HL-60/S4 (cell line): ENCODE data around the gene CDK10.
"Not testable (repeated sequence)": the region's sequence is repeated elsewhere in the genome, so short reads cannot be mapped to it uniquely, and the experiment has no call there.

ENCODE experiments used
- in situ Hi-C: fragments of 300-500 bp; cut with MboI; formaldehyde crosslinking; loops from 2 replicates; pipeline ENCODE4 v1.14.3; 2022; ENCODE audit warnings: low sequenced_read_pairs

The CDK10 gene

DNA sequence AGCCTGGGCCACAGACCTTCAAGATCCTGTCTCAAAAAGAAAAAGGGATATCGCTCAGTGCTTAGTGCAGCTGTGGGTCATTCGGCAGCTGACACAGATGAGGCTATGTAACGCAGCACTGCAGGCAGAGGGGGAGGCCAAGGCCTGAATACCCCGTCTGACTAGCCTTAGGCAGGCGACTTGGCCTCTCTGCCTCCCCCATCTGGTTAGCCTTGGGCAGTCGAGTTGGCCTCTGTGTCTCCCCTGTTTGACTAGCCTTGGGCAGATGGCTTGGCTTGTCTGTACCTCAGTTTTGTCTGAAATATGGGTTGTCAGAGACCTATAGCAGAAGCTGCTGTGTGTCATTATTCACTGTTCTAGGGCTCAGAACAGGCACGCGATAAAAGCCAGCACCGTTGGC lies 18.9 kb upstream of the CDK10 start:
- in situ Hi-C loops: no loop called here

- in situ Hi-C loops: no loop called here
Measured at GRCh38 chr16:89668790-89669158, 17.7 kb upstream of the CDK10 start.

- in situ Hi-C loops: no loop called here
Measured at GRCh38 chr16:89669755-89670154, 16.7 kb upstream of the CDK10 start.

DNA sequence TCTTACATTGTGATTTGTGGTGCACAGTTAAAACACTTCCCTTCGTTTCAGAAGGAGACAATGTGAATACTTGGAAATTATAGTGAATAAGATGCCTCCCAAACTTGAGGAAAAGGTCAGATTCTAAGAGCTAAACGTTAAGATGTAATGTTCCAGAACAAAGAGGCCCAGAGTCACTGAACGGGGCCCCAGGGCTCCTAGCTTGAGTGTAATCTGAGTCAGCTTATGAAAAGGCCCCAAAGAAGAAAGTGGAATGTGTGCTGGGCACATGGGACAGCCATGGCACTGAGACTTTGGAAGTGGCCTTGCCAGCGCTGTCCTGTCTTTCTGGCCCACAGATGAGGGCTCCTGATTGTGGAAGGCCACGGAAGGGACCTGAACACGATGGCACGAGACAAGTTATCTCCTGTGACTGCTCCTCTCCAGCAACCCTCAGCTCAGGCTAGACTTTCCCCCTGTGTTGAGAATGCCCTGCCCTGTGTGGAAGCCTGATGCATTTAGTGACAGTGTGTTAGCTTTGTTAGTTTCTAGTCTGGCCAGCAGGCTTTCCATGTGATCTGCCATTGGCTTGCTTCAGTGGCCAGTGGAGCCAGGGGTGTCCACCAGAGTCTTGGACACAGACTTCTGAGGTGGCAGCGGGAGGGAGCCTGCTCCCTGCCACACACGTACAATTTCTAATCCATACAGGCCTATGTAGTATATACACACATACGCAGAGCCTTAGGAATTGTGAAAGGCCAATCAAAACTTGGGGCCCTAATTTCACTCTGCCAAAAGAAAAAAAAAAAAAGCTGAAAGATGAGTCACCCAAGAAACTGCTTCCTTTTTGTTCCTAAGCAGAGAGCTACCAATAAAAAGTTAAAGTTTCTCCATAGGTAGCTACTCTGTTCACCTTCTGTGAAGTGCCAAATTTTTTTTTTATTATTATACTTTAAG lies 15.7 kb upstream of the CDK10 start:
- in situ Hi-C loops: no loop called here

GRCh38 chr16:89671565-89671964 lies 14.9 kb upstream of the CDK10 start:
- in situ Hi-C loops: not testable (repeated sequence)

DNA sequence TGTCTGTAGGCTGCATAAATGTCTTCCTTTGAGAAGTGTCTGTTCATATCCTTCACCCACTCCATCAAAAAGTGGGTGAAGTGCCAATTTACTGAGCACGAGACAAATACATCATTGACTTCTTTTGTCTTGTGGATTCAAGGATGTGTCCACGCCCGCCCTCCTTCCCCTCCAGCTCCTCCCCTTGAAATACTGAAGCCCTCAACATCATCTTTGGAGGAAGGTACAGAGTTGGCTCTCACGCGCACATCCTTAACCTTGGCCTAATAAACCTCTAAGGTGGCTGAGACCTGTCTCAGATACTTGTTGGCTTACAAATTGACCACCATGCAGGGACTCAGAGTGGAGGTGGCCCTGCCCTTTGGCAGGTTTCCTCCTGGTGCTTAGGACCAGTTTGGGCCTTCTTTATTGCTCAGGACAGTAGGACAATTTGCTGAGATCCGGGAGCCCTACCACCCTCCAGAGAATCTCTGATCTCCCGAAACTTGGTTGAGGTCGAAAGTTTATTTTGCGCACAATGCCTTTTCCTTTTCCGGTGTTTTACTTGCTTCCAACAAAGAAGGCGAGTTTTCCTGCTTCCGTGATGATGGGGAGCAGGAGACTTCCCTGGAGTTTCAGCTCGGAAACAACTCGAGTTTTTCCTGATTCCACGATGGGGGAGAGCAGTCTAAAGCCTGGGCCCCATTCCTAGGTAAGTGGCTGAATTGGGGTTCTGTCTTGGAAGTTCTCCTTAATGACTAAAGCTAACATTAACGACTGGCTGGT lies 14.1 kb upstream of the CDK10 start:
- in situ Hi-C loops: no loop called here

- in situ Hi-C loops: no loop called here
Measured at GRCh38 chr16:89678258-89678657, 8.2 kb upstream of the CDK10 start.

- in situ Hi-C loops: no loop called here
Measured at GRCh38 chr16:89685916-89686315, 573 bp upstream of the CDK10 start.

- in situ Hi-C loops: no loop called here
Measured at GRCh38 chr16:89687092-89687940, 827 bp downstream of the CDK10 start.

DNA sequence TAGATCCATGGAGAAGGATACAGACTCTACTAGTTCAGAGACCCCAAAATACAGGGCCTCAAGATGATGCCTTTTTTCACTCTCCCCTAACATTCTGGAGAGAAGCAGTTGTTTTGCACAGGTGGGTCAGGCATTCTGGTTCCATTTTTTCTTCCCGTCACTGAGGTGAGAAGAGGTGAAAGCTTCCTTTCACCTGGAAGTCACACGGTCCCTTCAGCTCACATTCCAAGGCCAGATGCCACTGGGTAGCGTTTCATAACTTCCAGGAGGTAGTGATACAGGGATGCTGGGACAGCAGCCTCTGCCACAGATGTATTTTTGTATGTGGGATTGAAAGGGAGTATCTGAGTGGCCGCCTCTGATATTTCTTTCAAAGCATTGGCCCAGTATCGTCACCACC lies 1.9 kb downstream of the CDK10 start:
- in situ Hi-C loops: no loop called here

- in situ Hi-C loops: no loop called here
Measured at GRCh38 chr16:89689142-89689541, 2.7 kb downstream of the CDK10 start.

- in situ Hi-C loops: not testable (repeated sequence)
Measured at GRCh38 chr16:89689621-89690020, 3.1 kb downstream of the CDK10 start.

GRCh38 chr16:89690392-89690901 lies 4.0 kb downstream of the CDK10 start:
- in situ Hi-C loops: no loop called here

DNA sequence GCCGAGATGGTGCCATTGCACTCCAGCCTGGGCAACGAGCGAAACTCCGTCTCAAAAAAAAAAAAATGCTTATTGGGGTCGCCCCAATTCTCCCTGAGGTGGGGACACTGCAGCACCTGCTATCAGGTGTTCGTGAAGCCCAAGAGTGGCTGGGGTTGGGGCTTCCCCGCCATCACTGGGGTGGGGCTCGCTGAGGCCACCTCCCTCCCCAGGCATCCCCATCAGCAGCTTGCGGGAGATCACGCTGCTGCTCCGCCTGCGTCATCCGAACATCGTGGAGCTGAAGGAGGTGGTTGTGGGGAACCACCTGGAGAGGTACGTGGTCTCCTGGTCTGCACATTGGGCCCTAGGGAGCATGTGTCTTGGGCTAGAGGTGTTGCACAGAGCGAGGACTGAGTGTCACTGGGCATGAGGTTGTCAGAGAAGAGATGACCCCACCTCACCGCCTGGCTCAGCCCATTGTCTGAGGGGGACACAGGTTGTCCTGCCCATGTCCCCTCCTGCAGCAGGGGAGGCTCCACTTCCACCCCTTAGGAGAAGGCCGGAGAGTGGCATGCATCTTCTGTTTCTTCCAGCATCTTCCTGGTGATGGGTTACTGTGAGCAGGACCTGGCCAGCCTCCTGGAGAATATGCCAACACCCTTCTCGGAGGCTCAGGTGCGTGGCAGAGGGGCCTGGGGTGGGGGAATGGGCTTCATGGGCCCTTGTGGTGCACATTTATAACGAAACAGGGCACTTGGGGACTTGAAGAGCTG lies 4.9 kb downstream of the CDK10 start:
- in situ Hi-C loops: no loop called here

DNA sequence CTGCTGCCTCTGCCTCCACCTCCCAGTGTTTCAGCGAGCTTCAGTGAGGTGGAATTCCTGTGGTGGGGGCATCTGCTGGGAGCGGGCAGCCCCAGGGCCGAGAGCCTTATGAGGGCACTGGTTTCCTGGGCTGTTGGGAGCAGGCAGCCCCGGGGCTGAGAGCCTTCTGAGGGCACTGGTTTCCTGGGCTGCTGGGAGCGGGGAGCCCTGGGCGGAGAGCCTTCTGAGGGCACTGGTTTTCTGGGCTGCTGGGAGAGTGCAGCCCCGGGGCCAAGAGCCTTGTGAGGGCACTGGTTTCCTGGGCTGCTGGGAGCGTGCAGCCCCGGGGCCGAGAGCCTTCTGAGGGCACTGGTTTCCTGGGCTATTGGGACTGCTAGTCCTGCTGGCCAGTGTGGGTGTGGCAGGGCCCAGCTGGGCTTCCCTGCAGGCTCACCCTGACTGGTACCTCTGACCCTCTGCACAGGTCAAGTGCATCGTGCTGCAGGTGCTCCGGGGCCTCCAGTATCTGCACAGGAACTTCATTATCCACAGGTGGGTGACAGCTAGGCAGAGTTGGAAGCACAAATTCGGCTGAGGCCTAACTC lies 5.6 kb downstream of the CDK10 start:
- in situ Hi-C loops: no loop called here

DNA sequence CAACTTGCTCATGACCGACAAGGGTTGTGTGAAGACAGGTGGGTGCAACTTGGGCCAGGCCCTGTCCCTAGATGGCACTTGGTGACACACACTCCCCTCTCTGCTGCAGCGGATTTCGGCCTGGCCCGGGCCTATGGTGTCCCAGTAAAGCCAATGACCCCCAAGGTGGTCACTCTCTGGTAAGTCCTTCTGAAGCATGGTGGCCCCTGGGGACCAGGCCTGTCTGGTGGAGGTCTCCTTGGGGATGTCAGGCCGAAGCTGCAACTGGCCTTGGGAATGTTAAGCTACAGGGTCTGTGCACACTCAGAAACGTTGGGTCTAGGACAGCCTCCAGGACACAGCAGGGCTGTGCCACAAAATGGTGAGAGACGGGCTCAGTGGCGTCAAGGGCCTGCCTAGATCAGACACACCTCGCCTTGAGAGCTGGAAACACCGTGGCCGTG lies 6.8 kb downstream of the CDK10 start:
- in situ Hi-C loops: no loop called here

- in situ Hi-C loops: no loop called here
Measured at GRCh38 chr16:89693931-89694783, 7.7 kb downstream of the CDK10 start.

- in situ Hi-C loops: not testable (repeated sequence)
Measured at GRCh38 chr16:89694784-89695085, 8.2 kb downstream of the CDK10 start.
